ENCODE data around the gene MUC4. TPM values are rescaled to one million over a fixed set of nuclear protein-coding genes. Genes with fewer than 3 reads are reported as not detected.
A peak's percentile ranks its signal among the peaks of the same experiment; 100 is the strongest.
"Not testable (repeated sequence)": the region's sequence is repeated elsewhere in the genome, so short reads cannot be mapped to it uniquely, and the experiment has no call there.

Gene MUC4
- total RNA-seq, 1 donor from 2014 or later: 1.1 TPM

DNA sequence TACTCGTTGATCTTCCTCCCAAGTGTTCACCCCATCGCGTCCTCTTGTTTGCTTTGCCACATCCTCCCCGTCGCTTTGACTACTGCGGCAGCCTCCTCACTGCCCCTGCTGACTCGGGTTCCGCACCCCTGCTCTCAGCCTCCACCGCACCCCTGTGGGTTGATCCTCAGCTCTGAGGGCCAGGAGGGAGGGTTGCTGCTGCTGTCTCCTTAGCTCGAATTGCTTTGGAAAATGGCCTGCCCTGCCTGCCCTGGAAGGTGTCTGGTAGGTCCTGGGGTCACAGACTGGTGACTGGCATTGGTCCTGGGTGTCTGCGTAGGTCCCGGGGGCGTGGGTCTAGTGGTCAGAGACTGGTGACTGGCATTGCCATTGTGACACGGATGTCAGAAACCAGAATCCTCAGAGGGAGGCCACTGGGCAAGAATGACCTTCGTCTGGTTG, 9.4 kb downstream of the MUC4 start:
- Histone ChIP-seq H3K4me3 (peak overlapping the region; percentile 4), H3K27me3 (peaks cover 5% of the 10 kb centered on the region), H3K4me1 (peaks cover 16% of the 10 kb centered on the region), H3K36me3 (no peaks in the 10 kb centered on the region), H3K27ac (no peak overlapping the region), H3K9me3 (no peaks in the 10 kb centered on the region)
- intact Hi-C loops (cut with DNase I): no loop called here
- DNase-seq (no peak), ATAC-seq (no peak)
- TF ChIP-seq, protein P1, sequence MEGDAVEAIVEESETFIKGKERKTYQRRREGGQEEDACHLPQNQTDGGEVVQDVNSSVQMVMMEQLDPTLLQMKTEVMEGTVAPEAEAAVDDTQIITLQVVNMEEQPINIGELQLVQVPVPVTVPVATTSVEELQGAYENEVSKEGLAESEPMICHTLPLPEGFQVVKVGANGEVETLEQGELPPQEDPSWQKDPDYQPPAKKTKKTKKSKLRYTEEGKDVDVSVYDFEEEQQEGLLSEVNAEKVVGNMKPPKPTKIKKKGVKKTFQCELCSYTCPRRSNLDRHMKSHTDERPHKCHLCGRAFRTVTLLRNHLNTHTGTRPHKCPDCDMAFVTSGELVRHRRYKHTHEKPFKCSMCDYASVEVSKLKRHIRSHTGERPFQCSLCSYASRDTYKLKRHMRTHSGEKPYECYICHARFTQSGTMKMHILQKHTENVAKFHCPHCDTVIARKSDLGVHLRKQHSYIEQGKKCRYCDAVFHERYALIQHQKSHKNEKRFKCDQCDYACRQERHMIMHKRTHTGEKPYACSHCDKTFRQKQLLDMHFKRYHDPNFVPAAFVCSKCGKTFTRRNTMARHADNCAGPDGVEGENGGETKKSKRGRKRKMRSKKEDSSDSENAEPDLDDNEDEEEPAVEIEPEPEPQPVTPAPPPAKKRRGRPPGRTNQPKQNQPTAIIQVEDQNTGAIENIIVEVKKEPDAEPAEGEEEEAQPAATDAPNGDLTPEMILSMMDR (IDR thresholded peaks at IDR 0.05): no peak

DNA sequence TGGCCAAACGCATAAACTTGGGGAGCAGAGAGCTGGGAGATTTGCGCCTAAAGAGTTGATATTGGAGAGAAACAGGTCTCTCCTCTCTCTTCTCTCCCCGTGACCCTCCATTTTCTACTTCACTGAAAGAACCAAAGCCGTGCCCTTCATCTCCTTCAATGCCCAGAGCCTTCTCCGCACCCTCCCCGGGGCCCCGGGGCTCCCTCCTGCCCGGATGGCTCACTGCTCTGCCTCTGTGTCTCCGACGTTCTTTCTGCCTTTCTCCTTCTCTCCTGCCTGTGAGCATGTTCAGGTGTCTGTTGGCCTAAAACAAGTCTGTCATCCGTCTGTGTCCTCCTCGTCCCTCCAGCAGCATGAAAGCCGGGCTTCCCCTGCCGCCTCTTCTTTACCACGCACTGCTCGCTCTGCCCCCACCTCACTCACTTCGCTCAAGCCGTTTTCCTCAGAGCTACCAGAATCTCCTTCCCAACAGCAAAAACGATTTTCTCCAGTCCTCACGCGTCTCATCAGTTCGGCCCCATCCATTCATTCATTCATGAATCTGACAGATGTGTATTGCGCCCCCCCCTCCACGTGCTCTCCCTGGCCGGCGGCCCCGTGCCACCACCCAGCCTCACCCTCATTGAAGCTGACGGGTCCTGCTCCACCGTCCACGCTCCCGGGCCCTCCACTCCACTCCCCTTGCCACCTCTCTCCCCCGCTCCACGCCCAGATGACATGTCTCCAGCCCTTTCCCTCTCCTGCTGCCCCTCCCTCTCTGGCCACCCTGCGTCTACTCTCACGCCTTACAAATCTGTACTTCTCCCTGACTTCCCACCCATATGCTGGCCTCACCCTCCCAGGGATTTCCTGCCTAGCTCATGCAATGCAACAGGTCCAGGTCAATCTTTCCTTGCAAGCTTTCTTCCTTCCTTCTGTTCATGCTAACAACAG, 10.2 kb downstream of the MUC4 start:
- Histone ChIP-seq H3K27me3 (peaks cover 5% of the 10 kb centered on the region), H3K4me3 (no peak overlapping the region), H3K27ac (no peak overlapping the region), H3K36me3 (no peaks in the 10 kb centered on the region), H3K4me1 (peaks cover 16% of the 10 kb centered on the region), H3K9me3 (no peaks in the 10 kb centered on the region)
- TF ChIP-seq, protein P1 (IDR thresholded peaks at IDR 0.05): no peak
- no peak for DNase-seq
- ATAC-seq: no peak
- intact Hi-C loops (cut with DNase I): no loop called here

DNA sequence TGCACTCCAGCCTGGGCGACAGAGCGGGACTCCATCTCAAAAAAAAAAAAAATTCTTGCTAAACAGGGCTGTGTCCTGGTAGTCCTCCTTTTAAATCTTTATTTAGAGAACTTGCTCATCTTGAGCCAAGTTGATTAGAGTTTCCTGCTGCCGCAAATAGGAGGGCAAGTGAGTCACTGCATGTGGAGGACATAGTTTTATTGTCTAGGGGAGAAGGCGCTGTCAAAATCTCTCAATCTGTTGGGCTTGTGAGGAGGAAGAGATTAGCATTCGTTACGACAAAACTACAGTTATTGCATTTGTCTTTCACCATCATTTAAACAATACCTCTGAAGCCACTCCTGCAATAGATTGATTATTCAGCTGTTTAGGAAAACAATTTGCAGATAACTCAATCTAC, 11.5 kb downstream of the MUC4 start:
- DNase-seq (no peak), ATAC-seq (no peak)
- H3K4me3 ChIP-seq: no peak overlapping the region
- H3K36me3 ChIP-seq: no peaks in the 10 kb centered on the region
- H3K27ac ChIP-seq: no peak overlapping the region
- intact Hi-C loops (cut with DNase I): no loop called here
- no peaks in the 10 kb centered on the region for H3K9me3 ChIP-seq
- TF ChIP-seq, protein P1 (IDR thresholded peaks at IDR 0.05): no peak
- peaks cover 5% of the 10 kb centered on the region for H3K27me3 ChIP-seq
- H3K4me1 ChIP-seq: peaks cover 16% of the 10 kb centered on the region

DNA sequence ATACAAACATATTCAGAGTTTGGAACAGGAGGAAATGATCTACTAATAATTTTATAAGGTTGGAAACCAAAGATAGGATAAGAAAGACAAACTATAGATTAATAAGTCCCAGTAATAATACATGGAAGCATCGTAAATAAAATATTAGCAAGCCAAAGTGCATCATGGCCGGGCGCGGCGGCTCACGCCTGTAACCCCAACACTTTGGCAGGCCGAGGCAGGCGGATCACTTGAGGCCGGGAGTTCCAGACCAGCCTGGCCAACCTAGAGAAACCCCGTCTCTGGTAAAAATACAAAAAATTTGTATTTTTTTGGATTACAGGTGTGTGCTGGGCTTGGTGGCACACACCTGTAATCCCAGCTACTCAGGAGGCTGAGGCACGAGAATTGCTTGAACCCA, 14.9 kb downstream of the MUC4 start:
- TF ChIP-seq, protein P1 (IDR thresholded peaks at IDR 0.05): no peak
- no peaks in the 10 kb centered on the region for H3K4me1 ChIP-seq
- H3K9me3 ChIP-seq: no peaks in the 10 kb centered on the region
- H3K27me3 ChIP-seq: peaks cover 4% of the 10 kb centered on the region
- H3K36me3 ChIP-seq: no peaks in the 10 kb centered on the region
- no peak overlapping the region for H3K4me3 ChIP-seq
- ATAC-seq (no peak), DNase-seq (no peak)
- no peak overlapping the region for H3K27ac ChIP-seq
- intact Hi-C loops (cut with DNase I): no loop called here

DNA sequence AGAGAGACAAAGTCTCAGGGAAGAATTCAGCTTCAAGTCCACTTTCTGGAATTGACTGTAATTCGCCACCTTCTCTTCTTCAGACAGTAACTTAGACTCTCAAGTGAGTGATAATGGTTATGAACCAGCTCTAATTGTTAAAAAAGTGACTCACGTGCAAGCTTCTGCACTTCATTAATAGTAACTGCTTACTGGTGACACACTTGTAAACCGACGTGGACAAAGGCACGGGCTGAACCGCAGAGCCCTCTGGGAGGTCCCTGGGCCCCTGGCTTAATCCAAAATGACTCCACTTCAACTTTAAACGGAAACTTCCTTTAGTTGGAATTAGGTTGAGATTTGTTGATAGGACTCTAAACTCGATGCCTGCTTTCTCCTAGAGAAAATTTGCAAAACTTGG, 17.0 kb downstream of the MUC4 start:
- intact Hi-C loops (cut with DNase I): no loop called here
- H3K27me3 ChIP-seq: peaks cover 4% of the 10 kb centered on the region

DNA sequence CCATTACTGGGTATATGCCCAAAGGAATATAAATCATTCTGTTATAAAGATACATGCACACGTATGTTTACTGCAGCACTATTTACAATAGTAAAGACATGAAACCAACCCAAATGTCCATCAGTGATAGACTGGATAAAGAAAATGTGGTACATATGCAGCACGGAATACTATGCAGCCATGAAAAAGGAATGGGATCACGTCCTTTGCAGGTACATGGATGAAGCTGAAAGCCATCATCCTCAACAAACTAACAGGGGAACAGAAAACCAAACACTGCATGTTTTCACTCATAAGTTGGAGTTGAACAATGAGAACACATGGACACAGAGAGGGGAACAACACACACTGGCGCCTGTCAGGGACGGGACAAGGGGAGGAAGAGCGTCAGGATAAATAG, 19.1 kb downstream of the MUC4 start:
- H3K36me3 ChIP-seq; H3K27ac ChIP-seq; H3K4me1 ChIP-seq; ATAC-seq; H3K27me3 ChIP-seq; H3K4me3 ChIP-seq; intact Hi-C loops (cut with DNase I); H3K9me3 ChIP-seq; DNase-seq: not testable (repeated sequence)

More for the DNA sequence above, 17.0 kb downstream of the MUC4 start:
- Histone ChIP-seq H3K27ac (no peak overlapping the region), H3K9me3 (no peaks in the 10 kb centered on the region), H3K36me3 (no peaks in the 10 kb centered on the region), H3K4me3 (no peak overlapping the region), H3K4me1 (no peaks in the 10 kb centered on the region)
- TF ChIP-seq, protein P1 (IDR thresholded peaks at IDR 0.05): no peak
- DNase-seq (no peak), ATAC-seq (no peak)
